GM20000 (cell line): ENCODE measurements around the gene RPL29.

Experiments used
- DNase-seq: peaks from one replicate; pipeline ENCODE4 v3.0.0; 2012; ENCODE audit warnings: low spot score
- TF ChIP-seq, protein P1 (sequence below): IDR thresholded peaks from 2 replicates; pipeline ENCODE4 v1.5.1; 2012; ENCODE audit warnings: mild to moderate bottlenecking, control low read depth; ENCODE audit errors: extremely low read depth, missing control alignments

Gene RPL29

GRCh38 chr3:51966922-51967383 is 28.7 kb downstream of the RPL29 start:
- peak; percentile 36 for DNase-seq
- TF ChIP-seq, protein P1, sequence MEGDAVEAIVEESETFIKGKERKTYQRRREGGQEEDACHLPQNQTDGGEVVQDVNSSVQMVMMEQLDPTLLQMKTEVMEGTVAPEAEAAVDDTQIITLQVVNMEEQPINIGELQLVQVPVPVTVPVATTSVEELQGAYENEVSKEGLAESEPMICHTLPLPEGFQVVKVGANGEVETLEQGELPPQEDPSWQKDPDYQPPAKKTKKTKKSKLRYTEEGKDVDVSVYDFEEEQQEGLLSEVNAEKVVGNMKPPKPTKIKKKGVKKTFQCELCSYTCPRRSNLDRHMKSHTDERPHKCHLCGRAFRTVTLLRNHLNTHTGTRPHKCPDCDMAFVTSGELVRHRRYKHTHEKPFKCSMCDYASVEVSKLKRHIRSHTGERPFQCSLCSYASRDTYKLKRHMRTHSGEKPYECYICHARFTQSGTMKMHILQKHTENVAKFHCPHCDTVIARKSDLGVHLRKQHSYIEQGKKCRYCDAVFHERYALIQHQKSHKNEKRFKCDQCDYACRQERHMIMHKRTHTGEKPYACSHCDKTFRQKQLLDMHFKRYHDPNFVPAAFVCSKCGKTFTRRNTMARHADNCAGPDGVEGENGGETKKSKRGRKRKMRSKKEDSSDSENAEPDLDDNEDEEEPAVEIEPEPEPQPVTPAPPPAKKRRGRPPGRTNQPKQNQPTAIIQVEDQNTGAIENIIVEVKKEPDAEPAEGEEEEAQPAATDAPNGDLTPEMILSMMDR: no peak

DNA sequence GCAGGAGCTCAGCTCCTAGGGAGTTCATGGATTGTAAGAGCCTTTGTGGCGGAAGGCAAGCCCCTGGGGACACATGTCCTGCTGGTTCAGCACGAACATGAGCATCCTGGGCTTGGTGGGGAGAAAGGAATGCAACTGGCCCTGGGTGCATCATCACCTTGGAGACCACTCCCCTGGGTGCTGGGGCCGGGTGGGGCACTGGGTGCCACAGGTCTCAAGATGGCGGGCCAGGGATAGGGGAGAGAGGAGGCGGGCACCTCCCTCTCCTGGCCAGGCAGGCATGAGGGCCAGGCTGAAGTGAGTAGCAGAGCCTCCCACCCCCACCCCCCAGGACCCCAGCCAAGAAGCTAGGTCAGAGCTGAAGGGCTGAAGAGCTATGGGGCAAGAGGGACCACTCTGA is 29.2 kb downstream of the RPL29 start:
- DNase-seq: no peak
- TF ChIP-seq, protein P1: no peak

GRCh38 chr3:51966016-51966415 is 29.7 kb downstream of the RPL29 start:
- DNase-seq: peak; percentile 8
- TF ChIP-seq, protein P1: no peak

DNA sequence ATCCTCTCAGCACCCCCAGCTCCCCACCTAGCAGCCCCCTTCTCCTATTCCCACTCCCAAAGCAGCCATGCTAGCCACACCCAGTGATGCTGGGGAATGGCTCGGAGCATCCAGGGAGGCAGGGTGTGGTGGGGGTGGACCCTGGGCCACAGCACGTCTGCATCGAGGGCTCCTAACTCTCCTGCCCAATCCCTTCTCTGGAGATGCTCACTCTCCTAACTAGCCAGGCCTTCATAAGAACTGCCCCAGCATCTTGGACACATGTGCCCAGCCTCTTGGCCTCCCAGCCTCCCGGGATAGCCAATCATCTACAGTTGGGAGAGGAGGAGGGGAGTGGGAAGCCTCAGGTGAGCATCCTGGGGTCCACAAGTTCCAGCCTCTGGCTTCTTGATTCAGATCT is 31.2 kb downstream of the RPL29 start:
- TF ChIP-seq, protein P1: no peak
- no peak for DNase-seq

DNA sequence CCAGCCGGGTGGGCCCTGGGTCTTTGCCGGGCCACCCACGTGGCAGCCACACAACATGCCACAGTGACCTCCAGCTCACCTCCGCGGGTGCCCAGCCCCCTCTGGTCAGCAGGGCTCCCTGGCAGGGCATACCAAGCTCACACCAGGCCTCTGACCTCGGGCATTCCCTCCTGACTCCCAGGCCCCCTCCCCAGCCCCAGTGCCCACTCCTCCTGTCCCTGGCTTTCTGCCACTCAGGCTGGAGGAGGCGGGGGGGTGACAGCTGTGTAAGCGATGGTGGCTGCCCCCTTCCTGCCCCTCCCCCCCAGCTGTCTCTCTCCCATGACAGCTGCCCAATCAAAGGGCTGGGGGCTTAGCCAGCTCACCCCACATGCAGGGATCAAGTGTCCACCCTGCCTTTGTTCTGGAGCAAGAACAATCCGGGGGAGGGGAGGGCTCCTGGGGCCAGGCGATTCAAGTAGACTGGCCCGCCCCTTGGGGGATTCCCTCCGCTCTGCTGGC is 31.7 kb downstream of the RPL29 start:
- DNase-seq: no peak
- TF ChIP-seq, protein P1: no peak

DNA sequence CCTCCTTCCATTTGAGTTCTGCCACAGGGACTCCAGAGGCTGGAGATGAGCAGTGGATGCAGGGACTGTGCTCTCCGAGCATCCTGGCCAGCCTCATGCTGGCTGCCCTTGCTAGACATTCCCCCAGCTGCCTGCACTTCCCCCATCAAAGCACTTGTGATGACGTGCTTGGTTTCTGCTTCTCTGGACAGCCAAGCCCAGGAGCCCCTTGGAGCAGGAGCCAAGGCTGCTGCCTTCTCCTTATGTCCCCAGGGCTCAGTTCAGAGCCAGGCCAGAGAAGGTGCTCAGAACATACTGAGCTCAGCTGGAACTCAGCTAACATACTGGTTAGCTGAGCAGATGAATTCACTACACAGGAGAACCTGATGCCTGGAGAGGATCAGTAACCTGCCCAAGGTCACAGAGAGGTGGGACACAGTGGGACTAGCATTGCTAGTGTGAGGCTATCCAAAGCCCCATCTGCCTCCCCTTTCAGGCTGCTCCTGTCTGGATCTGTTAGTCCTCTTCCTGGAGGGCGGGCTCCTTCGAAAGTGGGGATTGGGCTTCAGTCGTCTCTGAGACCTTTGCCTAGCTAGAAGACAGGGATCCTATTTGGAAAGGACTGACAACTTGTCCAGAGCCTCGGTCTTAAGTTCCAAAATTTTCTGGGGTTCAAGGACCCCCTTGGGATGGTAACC is 32.7 kb downstream of the RPL29 start:
- TF ChIP-seq, protein P1: no peak
- no peak for DNase-seq

GRCh38 chr3:51961602-51962569 is 33.8 kb downstream of the RPL29 start:
- TF ChIP-seq, protein P1: no peak
- DNase-seq: no peak
